SK-N-SH (cell line): Measurements from ENCODE around the gene TXNDC17.

Experiments used
- ELF1 ChIP-seq: IDR thresholded peaks from 2 replicates; pipeline ENCODE4 v1.4.0; 2012
- EP300 ChIP-seq, 2 experiments: IDR thresholded peaks; 2 replicates each; pipeline versions ENCODE4 v1.4.0 to v1.6.1; 2012; ENCODE audit warnings: borderline replicate concordance in 1 of 2, low read depth in 1 of 2, low read length in 1 of 2
- JUND ChIP-seq: IDR thresholded peaks from 2 replicates; pipeline ENCODE4 v1.4.0; 2012
- MXI1 ChIP-seq: IDR thresholded peaks from 2 replicates; pipeline ENCODE4 v1.6.1; 2012; ENCODE audit warnings: mild to moderate bottlenecking, low read depth, low read length, improper control_type of control experiment
- POLR2AphosphoS5 ChIP-seq: IDR thresholded peaks from 2 replicates; pipeline ENCODE4 v1.6.1; 2012; ENCODE audit warnings: low read depth, low read length
- RAD21 ChIP-seq: IDR thresholded peaks from 2 replicates; pipeline ENCODE4 v1.6.1; 2012; ENCODE audit warnings: mild to moderate bottlenecking, low read length
- RFX5 ChIP-seq: IDR thresholded peaks from 2 replicates; pipeline ENCODE4 v1.6.1; 2012; ENCODE audit warnings: mild to moderate bottlenecking, improper control_type of control experiment, low read length
- TEAD4 ChIP-seq: IDR thresholded peaks from 2 replicates; pipeline ENCODE4 v1.4.0; 2012; ENCODE audit warnings: mild to moderate bottlenecking, borderline replicate concordance; ENCODE audit not compliant: insufficient read depth
- TF ChIP-seq, protein P1 (sequence below): fragments of 200-600 bp; sonication (generic); IDR thresholded peaks from 2 replicates; pipeline ENCODE4 v1.6.1; 2017; ENCODE audit warnings: antibody characterized with exemption, mild to moderate bottlenecking, moderate library complexity
- TF ChIP-seq, protein P2 (sequence below): IDR thresholded peaks from 2 replicates; pipeline ENCODE4 v1.6.1; 2012; ENCODE audit warnings: mild to moderate bottlenecking, low read depth, low read length, moderate library complexity

DNA sequence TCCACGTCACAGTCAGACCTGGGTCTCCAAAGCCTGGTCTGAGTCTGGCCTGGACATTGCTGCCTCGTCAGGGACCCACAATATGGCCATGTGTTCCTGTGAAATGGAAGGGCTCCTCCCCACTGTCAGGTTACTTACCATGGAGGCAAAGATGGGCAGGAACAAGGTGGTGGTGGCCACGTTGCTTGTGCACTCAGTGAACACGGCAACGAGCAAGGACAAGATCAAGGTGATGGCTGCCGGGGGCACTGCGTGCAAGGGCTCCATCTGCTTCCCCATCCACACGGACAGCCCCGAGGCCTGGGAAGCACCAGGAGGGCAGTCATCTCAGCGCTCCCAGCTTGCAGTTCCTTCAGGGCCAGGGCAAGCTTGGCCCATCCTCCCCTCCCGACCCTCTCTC is 49.8 kb downstream of the TXNDC17 start:
- TF ChIP-seq TEAD4 (no peak), MXI1 (no peak), RAD21 (no peak), RFX5 (no peak), ELF1 (no peak), POLR2AphosphoS5 (no peak), JUND (no peak), EP300 (IDR thresholded peaks at IDR 0.05; ENCODE audit: borderline replicate concordance in 1 of 2, low read depth in 1 of 2, low read length in 1 of 2) (no peak)
- TF ChIP-seq, protein P1, sequence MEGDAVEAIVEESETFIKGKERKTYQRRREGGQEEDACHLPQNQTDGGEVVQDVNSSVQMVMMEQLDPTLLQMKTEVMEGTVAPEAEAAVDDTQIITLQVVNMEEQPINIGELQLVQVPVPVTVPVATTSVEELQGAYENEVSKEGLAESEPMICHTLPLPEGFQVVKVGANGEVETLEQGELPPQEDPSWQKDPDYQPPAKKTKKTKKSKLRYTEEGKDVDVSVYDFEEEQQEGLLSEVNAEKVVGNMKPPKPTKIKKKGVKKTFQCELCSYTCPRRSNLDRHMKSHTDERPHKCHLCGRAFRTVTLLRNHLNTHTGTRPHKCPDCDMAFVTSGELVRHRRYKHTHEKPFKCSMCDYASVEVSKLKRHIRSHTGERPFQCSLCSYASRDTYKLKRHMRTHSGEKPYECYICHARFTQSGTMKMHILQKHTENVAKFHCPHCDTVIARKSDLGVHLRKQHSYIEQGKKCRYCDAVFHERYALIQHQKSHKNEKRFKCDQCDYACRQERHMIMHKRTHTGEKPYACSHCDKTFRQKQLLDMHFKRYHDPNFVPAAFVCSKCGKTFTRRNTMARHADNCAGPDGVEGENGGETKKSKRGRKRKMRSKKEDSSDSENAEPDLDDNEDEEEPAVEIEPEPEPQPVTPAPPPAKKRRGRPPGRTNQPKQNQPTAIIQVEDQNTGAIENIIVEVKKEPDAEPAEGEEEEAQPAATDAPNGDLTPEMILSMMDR: no peak
- TF ChIP-seq, protein P2, sequence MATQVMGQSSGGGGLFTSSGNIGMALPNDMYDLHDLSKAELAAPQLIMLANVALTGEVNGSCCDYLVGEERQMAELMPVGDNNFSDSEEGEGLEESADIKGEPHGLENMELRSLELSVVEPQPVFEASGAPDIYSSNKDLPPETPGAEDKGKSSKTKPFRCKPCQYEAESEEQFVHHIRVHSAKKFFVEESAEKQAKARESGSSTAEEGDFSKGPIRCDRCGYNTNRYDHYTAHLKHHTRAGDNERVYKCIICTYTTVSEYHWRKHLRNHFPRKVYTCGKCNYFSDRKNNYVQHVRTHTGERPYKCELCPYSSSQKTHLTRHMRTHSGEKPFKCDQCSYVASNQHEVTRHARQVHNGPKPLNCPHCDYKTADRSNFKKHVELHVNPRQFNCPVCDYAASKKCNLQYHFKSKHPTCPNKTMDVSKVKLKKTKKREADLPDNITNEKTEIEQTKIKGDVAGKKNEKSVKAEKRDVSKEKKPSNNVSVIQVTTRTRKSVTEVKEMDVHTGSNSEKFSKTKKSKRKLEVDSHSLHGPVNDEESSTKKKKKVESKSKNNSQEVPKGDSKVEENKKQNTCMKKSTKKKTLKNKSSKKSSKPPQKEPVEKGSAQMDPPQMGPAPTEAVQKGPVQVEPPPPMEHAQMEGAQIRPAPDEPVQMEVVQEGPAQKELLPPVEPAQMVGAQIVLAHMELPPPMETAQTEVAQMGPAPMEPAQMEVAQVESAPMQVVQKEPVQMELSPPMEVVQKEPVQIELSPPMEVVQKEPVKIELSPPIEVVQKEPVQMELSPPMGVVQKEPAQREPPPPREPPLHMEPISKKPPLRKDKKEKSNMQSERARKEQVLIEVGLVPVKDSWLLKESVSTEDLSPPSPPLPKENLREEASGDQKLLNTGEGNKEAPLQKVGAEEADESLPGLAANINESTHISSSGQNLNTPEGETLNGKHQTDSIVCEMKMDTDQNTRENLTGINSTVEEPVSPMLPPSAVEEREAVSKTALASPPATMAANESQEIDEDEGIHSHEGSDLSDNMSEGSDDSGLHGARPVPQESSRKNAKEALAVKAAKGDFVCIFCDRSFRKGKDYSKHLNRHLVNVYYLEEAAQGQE: no peak
